GM12892 (cell line): Measurements from ENCODE around the gene DNMT3L.

ENCODE experiments used
- POLR2A ChIP-seq: IDR thresholded peaks from 2 replicates; pipeline ENCODE4 v1.6.1; 2011; ENCODE audit warnings: low read depth, low read length, control low read depth
- POLR2AphosphoS5 ChIP-seq: IDR thresholded peaks from 2 replicates; pipeline ENCODE4 v1.6.1; 2011; ENCODE audit warnings: low read depth, low read length, control low read depth
- TAF1 ChIP-seq: IDR thresholded peaks from 2 replicates; pipeline ENCODE4 v1.6.1; 2011; ENCODE audit warnings: low read depth, mild to moderate bottlenecking, control low read depth, low read length, borderline replicate concordance

GRCh38 chr21:44279354-44280260 lies 17.9 kb upstream of the DNMT3L start:
- TF ChIP-seq POLR2A (no peak), POLR2AphosphoS5 (no peak), TAF1 (no peak)
